Stimulated activated CD8-positive, alpha-beta memory T cell treated with anti-CD3 and anti-CD28 coated beads, Interleukin-12 subunit alpha, Interleukin-12 subunit beta, amount 100 ng/mL, for 24 hours (primary cell): Measurements from ENCODE around the gene CFAP46.

ENCODE experiments used
- DNase-seq: peaks from one replicate; pipeline ENCODE4 v3.0.0-alpha.2; 2020; ENCODE audit errors: extremely low read depth

CFAP46 gene

DNA sequence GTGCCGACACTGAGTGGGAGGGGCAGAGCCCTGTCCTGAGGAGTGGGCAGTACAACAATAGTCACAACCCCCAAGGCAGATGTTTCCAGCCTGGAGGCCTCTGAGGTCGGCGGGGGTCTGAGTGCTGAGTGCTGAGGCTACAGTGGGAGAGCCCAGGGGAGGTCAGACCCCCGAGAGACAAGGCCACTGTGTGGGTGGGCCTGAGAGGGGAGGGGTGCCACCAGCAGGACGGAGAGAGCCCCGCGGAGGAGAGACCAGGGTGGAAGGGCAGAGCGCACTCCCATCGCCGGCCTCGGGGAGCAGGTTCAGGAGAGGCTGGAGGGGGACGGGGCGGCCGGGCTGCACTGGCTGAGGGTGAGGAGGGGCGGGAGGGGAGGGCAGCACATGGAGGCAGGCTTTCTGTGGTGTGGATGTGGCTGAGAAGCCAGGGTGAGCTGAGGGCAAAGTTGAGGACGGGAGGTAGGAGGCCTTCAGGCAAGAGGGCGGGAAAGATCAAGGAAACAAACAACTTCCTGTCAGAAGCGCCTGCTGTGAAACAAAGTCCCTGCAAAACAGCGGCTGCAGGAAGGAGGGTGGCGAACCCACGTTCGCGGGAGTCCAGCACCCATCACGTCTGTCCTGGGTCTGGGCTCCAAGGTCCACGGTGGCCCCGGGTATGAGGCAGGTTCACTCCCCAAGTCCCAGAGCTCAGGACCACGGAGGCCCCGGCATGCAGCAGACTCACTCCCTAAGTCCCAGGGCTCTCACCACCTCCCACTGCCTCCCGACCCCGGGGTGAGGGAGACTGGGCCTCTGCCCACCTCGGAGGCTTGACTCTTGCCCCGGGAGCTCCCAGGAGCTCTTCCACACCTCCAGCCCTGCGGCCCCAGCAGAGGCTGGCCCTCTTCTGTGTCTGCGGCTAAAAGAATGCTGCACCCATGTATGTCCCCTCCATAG is 79.6 kb downstream of the CFAP46 start:
- DNase-seq = no peak

DNA sequence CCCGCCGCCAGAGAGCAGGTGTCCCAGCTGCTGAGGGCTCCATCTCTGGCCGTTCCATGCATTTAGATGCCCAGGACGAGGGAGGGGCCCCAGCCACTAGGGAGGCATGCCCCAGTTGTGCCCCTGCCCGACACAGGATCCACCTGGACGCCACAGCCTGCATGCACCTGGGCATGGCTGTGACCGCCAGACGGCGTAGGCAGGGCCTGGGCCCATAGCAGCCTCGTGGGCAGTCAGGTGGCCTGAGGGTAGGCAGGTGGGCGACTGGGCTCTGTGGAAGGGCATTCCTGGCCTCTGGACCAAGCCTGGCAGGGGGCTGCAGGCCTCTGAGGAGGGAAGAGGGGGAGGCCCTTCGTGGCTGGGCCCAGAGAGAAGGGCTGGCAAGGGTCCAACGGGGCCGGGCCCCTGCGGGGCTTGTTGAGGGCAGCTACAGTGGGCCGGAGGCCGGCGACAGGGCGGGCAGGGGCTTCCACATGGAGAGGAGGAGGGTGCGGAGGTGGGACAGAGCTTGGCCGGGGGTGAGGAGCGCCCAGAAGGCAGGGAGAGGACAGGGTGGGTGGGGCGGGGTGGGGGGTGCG is 80.4 kb downstream of the CFAP46 start:
- DNase-seq = no peak

DNA sequence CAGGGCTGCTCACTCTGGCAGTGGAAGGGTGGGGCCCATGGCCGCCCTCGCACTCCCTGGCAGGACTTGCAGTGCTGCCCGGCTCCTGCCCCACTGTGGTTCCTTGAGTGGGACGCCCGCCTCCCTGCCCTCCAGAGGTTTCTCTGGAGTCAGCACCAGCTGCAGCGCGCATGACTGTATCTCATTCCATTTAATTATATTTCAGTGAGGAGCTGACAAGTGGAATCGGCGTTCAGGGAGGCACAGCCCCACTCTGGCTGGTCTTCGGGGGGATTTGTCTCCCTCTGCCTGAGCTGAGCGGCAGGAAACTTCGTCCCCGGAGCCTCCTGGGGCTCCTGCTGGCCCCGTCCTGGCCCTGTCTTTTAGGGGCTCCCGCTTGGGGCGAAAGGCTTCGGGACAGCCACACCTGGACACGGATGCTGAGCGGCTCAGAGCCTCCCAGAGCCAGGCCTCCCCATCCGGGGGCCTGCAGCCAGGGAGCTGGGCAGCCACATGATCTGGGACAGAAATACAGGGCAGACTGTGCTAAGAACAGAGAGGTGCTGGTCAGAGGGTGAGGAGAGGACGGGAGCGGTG is 81.2 kb downstream of the CFAP46 start:
- DNase-seq = no peak

DNA sequence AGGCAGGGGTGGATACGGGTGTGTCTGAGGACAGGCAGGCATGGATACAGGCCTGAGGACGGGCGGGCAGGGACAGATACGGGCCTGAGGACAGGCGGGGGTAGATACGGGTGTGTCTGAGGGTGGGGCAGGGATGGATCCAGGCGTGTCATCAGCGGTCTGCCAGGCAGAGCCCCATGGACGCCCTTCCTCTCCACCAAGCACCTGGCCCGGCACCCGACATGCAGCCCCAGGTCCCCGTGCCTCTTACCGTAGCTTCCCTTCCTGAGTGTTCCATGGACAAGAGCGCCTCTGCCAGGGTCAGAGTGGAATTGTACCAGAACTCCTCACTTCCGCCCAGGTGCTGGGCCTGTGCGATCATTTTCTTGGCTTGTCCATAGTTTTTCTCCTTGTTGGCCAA is 81.8 kb downstream of the CFAP46 start:
- DNase-seq = no peak

DNA sequence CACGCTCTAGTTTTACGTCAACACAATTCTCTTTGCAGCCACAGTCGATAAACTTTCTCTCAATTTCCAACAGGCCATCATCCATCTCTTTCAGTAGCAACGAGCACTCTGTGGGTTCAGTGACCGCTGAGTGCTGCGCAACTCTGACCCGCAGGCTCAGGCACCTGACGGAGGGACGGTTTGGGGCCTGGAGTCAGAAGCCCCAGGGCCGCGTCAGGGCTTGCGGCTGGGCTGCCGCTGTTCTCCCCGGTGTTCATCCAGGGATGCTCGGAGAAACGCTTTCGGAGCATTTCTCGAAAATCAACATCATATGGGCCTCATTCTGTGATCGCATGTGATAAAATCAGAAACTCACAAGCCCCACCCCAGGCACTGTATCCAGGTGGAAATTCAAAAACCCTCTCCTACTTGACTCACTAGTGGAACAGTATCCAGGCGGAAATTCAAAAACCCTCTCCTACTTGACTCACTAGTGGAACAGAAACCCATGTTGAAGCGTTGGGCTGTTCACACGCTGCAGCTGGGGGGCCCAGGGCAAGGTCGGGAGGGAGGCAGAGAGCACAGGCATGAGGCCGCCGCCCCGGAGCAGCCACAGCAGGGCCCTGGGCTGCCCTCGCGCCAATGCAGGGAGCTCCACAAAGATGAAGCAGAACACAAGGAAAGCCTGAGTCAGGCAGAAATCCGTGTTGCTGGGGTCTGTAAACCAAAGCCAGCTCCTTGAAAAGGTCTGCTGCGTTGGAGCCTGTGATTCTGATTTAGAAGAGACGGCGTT is 83.1 kb downstream of the CFAP46 start:
- no peak for DNase-seq

DNA sequence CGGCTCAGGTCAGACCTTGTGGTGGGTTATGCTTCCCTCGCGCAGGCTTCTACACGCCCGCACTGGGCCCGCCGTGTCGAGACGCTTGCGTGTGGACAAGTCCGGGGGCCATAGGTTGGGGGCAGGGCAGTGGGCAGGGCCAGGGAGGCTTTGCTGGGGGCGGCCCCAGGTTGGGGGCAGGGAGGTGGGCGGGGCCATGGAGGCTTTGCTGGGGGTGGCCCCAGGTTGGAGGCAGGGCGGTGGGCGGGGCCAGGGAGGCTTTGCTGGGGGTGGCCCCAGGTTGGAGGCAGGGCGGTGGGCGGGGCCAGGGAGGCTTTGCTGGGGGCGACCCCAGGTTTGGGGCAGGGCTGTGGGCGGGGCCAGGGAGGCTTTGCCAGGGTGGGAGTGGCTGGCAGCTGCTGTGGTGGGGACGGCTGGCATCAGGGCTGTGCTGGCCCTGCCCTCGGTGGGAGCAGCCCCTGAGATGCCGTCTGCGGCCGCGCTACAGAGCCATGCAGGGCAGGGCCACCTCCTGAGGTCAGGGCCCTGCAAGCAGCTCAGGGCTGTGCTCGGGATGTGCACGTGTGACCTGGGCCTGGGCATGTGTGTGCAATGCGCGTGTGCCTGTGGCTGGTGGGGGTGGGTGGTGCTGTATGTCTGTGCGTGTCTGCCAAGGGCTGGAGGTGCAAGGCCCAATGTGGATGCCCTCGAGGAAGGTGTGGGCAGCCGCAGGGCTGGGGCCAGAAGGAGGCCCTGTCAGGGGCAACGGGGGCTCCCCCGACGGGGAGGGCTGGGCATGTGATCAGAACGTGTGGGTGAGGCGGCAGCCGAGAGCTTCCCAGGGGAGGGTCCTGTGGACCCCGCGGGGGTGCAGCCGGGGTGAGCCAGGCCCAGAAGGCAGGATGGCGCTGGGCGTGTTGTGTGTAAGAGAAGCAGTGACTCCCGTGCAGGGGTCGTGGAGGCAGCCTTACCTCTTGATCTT is 84.0 kb downstream of the CFAP46 start:
- DNase-seq = no peak

DNA sequence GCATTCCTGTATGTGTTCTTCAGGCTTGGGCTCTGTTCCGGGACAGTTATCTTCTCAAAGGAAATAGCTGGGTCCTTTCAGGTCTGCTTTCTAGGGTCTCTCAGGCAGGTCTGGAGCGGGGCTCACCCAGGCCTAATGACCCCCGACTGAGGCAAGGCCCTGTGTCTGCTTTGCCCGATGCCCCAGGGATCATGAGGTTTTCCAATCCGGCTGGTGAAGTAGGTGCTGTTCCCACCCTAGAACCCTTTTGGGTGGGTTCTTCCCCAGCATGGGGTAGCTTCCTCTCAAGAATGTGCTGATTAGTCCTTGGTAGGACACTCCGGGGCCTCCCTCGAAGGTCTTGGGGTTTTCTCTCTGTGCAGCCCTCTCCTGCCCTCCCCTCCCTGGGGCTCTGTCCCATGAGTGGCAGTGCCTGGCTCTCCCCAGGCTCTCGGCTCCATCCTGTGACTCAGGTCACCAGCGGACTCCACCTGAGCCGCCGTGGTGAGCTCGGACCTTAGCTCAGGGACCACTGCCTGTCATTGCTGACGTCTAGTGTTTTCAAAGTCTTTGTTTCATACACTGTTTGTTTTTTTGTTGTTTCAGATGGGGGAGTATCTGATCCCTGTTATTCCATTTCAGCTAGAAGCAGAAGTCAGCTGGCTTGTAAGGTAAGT is 85.4 kb downstream of the CFAP46 start:
- no peak for DNase-seq

DNA sequence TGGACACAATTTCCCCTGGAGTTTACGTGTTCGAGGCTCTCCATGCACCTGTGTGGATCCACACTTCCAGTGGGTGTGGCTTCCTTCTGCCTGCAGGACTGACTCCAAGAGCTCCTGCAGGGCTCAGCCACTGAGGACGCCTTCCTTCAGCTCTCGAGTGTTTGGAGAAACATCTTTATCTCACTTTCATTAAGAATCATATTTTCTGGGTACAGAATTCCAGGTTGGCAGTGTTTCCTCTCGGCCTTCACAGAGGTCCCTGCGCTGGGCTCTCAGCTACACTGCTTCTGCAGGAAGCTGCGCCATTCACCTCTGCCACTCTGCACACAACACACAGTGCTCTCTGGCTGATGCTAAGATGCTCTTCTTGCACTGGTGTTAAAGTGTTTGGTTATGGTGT is 86.5 kb downstream of the CFAP46 start:
- DNase-seq = no peak

DNA sequence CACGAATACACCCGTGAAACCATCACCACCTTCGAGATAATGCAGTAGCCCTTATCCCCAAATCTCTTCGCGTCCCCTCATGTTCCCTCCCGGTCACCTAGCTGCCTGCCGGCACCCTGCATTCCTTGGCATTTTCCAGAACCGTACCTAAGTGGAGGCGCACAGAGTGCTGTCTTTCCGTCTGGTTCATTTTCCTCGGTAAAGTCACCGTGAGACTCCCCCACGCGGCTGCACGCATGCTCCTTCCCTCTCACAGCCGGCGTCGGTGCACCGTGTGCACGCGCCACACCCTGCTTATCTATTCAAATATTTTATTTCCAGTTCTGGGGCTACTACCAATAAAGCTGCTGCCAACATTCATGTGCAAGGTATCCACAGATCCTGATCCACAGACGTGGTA is 90.9 kb downstream of the CFAP46 start:
- no peak for DNase-seq

DNA sequence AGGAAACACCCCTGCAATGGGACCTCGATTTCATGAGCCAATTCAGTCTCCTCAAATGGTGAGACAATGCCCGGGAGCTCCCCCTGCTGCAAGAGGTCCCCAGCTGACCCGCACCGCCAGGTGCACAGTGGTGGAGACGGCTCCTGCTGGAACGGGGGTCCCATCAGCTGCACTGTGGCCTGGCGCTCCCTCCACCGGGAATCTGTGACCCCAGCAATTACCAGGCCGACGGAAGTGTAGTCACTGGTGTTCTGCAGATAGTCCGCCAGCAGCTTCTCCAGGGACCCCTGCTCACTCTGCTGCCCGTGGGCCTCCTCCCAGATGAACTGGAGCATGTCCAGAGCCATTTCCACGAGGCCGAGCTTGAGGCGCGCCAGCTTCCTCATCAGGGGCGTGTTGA is 91.5 kb downstream of the CFAP46 start:
- DNase-seq = no peak

DNA sequence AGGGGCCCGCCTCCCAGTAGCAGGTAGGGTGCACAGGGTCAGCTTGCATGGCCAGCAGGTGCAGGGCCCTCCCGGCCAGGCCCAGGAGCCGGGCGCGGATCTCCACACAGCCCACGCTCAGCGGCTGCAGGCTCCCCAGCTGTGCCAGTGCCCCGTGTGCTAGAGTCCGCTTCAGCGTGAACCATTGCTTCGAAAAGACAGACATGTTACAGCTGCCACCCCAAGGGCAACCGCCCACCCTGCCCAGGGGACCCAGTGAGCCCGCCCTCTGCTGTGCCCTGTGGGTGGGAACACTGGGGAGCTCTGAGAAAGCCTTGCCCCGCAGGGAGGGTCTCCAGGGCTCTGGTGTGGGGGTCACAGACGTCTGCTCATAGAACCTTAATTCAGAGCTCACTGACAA is 92.1 kb downstream of the CFAP46 start:
- no peak for DNase-seq

DNA sequence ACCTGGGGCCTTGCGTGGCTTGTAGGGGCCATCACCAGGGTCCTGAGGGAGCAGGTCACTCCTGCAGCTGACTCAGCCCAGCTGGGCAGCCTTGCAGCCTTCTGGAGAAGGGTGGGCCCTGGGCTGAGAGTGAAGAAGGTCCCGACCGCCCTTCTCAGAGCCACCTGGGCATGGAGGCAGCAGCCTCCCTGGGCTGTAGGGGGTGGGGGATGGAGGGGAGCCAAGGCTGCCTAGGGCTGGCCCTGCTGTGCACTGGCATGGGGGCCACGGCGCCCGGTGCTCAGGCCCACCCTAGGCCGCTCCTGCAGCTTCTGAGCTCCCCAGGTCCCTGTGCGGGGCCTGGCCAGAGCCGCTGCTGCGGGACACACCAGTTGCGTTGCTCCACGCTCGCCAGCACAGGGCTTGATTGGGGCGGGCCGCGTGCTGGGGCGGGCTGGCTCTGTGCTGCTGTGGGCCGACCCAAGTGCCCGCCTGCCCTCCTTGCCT is 92.8 kb downstream of the CFAP46 start:
- DNase-seq = no peak

DNA sequence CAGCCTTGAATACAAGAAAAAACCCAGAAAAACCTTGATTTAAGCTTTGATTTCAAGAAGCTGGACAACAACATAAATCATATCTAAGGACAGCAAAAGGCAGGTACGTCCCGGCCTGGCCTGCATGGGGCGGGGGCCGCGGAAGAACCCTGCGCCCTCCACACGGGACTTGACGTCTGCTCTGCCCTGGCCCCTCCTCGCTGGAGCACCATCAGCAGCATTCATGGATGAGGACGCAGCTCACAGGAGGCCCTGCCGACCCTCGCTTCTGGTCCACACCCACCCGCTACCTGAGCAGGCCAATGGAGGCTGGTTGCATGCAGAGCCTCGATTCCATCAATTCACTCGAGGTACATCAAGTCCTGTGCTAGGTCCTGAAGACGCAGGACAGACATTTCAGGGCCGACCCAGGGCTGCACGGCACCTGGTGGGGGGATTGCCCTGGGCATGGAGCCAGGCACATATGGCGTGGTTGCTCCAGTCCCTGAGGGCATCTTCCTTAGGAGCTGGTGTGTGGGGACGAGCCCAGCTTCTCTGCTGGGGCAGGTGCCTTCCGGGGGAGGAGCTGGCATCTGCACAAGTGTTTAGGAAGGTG is 93.3 kb downstream of the CFAP46 start:
- no peak for DNase-seq

DNA sequence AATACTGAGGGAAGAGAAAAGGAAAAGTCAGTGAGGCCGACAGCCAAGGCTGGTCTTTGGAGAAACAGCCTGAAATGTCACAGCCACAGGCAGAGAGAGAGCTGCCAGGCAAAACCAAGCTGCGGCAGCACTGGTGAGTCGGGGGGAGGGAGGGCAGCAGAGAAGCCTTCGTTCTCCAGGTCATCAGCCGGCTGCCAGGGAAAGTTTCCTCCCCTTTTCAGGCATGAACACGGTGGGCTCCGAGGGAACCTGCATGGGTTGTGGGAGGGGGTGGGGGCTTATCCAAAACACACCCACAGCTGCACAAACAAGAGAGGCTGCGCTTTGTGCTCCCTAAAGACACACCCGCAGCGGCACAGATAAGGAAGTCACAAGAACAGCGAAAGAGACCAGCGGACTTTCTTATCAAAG is 94.1 kb downstream of the CFAP46 start:
- DNase-seq = no peak

DNA sequence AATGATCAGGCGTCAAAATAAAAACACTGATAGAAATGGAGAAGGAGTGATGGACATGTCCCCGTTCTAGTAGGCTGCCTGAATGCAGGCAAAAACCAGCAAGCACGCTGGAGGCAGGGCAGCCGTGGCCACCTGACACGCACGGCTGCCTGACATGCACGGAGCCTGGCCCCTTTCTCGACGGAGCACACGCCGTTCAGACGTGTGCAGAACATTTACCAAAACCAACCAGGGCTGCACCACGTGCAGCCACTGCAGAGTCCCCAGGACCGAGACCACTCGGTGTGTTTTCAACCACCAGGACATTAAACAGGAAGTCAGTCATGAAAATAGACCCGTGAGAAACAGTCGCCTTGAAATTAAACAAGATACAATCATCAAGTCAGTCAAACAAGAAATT is 94.5 kb downstream of the CFAP46 start:
- DNase-seq = no peak

DNA sequence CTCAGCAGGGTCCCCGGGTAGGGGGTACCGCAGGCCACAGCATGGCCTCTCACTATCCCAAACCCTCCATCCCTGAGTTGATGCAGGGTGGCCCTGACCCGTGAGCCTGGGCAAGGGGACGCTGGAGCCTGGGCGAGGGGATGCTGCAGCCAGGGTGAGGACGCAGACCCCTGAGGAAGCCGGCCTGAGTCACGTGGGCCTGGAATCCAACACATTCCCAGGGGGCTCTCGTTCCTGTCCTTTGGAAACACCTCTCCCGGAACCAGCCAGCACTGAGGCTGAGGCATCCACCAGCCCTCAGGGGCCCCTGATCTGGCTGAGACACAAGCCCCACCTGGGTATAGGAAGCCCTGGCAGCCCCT is 95.0 kb downstream of the CFAP46 start:
- DNase-seq = no peak

DNA sequence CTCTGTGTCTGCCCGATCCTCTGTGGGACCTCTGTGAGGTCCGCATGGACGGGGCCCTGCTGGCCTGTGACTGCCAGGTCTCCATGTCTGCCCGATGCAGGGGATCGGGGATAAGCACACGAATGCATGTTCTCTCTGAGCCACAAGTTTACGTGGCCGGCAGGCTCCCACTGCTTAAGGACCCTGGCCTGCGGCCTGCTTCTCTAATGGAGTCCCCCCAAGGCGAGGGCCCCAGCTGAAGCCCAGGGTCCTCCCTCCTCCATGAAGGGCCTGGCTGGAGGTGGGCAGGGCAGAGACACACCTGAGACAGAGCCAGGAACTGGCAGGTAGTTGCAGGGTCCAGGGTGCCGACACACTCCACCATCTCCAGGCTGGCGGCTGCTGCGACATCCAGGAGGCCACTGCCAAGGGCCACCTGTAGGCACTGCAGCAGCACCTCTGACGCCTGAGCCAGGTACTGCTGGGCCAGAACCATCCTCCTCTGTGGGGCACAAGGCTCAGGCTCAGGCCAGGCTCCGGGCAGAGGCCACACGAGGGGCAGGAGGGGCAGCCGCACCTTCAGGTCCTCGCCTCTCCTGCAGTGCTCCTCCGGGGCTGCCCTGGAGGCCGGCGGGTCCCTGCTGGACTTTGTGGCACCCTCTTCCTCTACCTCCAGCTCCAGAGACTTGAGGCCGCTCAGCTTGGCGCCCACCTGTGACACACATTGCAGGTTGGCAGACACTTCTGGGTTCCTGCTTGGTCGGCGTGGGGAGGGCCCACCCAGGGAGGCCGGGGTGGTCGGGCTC is 95.5 kb downstream of the CFAP46 start:
- DNase-seq = no peak

DNA sequence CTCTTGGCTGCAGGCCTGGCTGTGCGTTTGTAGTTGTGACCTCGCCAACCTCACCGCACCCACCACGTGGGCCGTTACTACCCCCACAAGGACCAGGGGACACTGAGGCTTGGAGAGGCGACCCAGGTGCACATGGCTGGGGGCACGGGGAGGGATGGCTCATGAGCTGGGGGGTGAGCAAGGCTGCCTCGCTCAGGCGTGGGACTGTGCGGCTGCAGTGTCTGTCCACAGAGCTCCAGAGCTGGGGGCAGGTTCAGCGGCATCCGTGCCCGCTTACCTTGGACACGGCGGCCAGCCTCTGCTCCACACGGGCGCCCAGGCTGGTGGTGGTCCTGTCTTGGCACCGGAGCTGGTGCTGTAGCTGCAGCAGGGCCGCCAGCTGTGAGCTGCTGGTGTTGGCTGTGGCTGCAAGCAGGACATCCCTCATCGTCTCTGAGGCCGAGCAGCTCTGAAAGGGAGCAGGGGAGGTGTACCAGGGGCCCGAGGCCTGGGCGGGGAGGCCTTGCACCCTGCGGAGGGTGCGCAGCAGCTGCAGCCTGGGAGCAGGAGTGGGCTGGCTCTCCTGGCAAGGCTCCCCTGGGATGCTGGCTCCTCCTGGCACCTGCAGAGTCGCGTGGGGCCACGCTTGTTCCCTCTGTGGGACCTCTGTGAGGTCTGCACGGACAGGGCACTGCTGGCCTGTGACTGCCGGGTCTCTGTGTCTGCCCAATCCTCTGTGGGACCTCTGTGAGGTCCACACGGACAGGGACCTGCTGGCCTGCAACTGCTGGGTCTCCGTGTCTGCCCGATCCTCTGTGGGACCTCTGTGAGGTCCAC is 96.4 kb downstream of the CFAP46 start:
- no peak for DNase-seq
